ENCODE measurements around the gene CALU. TPM values are rescaled to one million over a fixed set of nuclear protein-coding genes. Genes with fewer than 3 reads are reported as not detected.

Gene CALU
- polyA plus RNA-seq, 1 donor from 2014 or later = 38.1 TPM

DNA sequence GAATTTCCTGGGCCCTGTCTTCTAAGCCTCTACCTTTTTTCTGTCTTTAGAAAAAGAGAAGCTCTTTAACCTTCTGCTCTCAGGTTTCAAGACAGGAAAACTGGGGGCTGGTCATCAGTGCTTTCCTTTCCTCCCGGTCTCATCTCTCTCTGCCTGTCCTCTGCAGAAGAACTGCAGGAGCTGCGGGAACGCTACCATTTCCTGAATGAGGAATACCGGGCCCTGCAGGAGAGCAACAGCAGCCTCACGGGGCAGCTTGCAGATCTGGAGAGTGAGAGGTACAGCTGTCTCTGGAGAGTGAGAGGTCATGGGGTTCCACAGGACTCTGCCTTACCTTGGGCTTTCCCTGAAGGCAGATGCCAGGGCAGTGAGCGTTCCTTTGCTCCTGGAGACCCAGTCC is 65.3 kb downstream of the CALU start:
- no peak overlapping the region for H3K27ac ChIP-seq (ENCODE audit: low read length)
- H2AFZ ChIP-seq (ENCODE audit: low read depth, low read length) = no peak overlapping the region
- H3K4me3 ChIP-seq (ENCODE audit: low read length) = no peak overlapping the region
- H3K27me3 ChIP-seq (ENCODE audit: insufficient read depth, low read depth, low read length) = no peaks in the 10 kb centered on the region
- H3K4me2 ChIP-seq (ENCODE audit: low read length) = no peak overlapping the region
- H3F3A ChIP-seq (ENCODE audit: insufficient read depth, low read length, poor library complexity, severe bottlenecking) = no peaks in the 10 kb centered on the region
- H3K9ac ChIP-seq (ENCODE audit: low read length) = no peak overlapping the region
- no peaks in the 10 kb centered on the region for H3K9me2 ChIP-seq (ENCODE audit: insufficient read depth, low read length)
- H3K79me2 ChIP-seq (replicated peaks; ENCODE audit: insufficient read depth, low read length) = no peaks in the 10 kb centered on the region
- H3K9me3 ChIP-seq (ENCODE audit: low read length) = no peaks in the 10 kb centered on the region
- peaks cover 15% of the 10 kb centered on the region for H3K36me3 ChIP-seq (ENCODE audit: insufficient read depth, low read length)
- no peak for TF ChIP-seq POLR2AphosphoS5 (IDR thresholded peaks at IDR 0.05)
- TF ChIP-seq EZH2 (IDR thresholded peaks at IDR 0.05; ENCODE audit: borderline replicate concordance, insufficient read depth, low read length, poor library complexity, severe bottlenecking) = no peak
- TF ChIP-seq, protein P1, sequence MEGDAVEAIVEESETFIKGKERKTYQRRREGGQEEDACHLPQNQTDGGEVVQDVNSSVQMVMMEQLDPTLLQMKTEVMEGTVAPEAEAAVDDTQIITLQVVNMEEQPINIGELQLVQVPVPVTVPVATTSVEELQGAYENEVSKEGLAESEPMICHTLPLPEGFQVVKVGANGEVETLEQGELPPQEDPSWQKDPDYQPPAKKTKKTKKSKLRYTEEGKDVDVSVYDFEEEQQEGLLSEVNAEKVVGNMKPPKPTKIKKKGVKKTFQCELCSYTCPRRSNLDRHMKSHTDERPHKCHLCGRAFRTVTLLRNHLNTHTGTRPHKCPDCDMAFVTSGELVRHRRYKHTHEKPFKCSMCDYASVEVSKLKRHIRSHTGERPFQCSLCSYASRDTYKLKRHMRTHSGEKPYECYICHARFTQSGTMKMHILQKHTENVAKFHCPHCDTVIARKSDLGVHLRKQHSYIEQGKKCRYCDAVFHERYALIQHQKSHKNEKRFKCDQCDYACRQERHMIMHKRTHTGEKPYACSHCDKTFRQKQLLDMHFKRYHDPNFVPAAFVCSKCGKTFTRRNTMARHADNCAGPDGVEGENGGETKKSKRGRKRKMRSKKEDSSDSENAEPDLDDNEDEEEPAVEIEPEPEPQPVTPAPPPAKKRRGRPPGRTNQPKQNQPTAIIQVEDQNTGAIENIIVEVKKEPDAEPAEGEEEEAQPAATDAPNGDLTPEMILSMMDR (IDR thresholded peaks at IDR 0.05; ENCODE audit: poor library complexity, severe bottlenecking) = no peak
- no peak for TF ChIP-seq SMC3 (conservative IDR thresholded peaks at IDR 0.05; ENCODE audit: poor library complexity)
- H4K20me1 ChIP-seq (ENCODE audit: insufficient read depth) = no peaks in the 10 kb centered on the region

DNA sequence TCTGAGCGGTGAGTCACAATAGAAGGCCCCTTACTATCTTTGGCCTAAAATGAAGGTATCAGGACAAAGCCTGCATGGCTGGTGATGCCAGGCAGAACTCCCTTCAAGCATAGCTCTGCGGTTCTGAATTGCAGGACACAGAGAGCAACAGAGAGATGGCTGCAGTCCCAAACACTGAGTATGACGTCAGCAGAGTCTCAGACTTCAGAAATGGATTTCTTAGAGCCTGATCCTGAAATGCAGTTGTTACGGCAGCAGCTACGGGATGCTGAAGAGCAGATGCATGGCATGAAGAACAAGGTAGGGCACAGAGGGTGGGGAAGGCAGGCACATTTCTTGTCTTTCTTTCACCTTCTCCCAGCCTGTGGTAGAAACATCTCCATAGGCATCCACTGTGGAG is 66.1 kb downstream of the CALU start:
- Histone ChIP-seq H3K27me3 (ENCODE audit: insufficient read depth, low read depth, low read length) (no peaks in the 10 kb centered on the region), H3K79me2 (replicated peaks; ENCODE audit: insufficient read depth, low read length) (no peaks in the 10 kb centered on the region), H3K9me3 (ENCODE audit: low read length) (no peaks in the 10 kb centered on the region), H3K27ac (ENCODE audit: low read length) (no peak overlapping the region), H2AFZ (ENCODE audit: low read depth, low read length) (no peak overlapping the region), H3K4me3 (ENCODE audit: low read length) (no peak overlapping the region), H3K9ac (ENCODE audit: low read length) (no peak overlapping the region), H3K9me2 (ENCODE audit: insufficient read depth, low read length) (no peaks in the 10 kb centered on the region), H3F3A (ENCODE audit: insufficient read depth, low read length, poor library complexity, severe bottlenecking) (no peaks in the 10 kb centered on the region), H3K4me2 (ENCODE audit: low read length) (no peak overlapping the region), H4K20me1 (ENCODE audit: insufficient read depth) (no peaks in the 10 kb centered on the region), H3K36me3 (ENCODE audit: insufficient read depth, low read length) (peaks cover 15% of the 10 kb centered on the region)
- TF ChIP-seq POLR2AphosphoS5 (IDR thresholded peaks at IDR 0.05) (no peak), EP300 (conservative IDR thresholded peaks at IDR 0.05; ENCODE audit: poor library complexity, severe bottlenecking) (no peak), TAF1 (IDR thresholded peaks at IDR 0.05; ENCODE audit: low read depth) (no peak), EZH2 (IDR thresholded peaks at IDR 0.05; ENCODE audit: borderline replicate concordance, insufficient read depth, low read length, poor library complexity, severe bottlenecking) (no peak), MXI1 (conservative IDR thresholded peaks at IDR 0.05; ENCODE audit: poor library complexity, severe bottlenecking) (no peak), SMC3 (conservative IDR thresholded peaks at IDR 0.05; ENCODE audit: poor library complexity) (no peak), RAD21 (conservative IDR thresholded peaks at IDR 0.05) (no peak)
- TF ChIP-seq, protein P2, sequence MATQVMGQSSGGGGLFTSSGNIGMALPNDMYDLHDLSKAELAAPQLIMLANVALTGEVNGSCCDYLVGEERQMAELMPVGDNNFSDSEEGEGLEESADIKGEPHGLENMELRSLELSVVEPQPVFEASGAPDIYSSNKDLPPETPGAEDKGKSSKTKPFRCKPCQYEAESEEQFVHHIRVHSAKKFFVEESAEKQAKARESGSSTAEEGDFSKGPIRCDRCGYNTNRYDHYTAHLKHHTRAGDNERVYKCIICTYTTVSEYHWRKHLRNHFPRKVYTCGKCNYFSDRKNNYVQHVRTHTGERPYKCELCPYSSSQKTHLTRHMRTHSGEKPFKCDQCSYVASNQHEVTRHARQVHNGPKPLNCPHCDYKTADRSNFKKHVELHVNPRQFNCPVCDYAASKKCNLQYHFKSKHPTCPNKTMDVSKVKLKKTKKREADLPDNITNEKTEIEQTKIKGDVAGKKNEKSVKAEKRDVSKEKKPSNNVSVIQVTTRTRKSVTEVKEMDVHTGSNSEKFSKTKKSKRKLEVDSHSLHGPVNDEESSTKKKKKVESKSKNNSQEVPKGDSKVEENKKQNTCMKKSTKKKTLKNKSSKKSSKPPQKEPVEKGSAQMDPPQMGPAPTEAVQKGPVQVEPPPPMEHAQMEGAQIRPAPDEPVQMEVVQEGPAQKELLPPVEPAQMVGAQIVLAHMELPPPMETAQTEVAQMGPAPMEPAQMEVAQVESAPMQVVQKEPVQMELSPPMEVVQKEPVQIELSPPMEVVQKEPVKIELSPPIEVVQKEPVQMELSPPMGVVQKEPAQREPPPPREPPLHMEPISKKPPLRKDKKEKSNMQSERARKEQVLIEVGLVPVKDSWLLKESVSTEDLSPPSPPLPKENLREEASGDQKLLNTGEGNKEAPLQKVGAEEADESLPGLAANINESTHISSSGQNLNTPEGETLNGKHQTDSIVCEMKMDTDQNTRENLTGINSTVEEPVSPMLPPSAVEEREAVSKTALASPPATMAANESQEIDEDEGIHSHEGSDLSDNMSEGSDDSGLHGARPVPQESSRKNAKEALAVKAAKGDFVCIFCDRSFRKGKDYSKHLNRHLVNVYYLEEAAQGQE (IDR thresholded peaks at IDR 0.05; ENCODE audit: borderline replicate concordance) = no peak
- TF ChIP-seq, protein P1 (IDR thresholded peaks at IDR 0.05; ENCODE audit: poor library complexity, severe bottlenecking) = no peak
